CD4-positive, alpha-beta T cell (primary cell): ENCODE results near the gene GUCA2A. TPM values are rescaled to one million over a fixed set of nuclear protein-coding genes. Genes with fewer than 3 reads are reported as not detected.

Experiments used
- ATAC-seq: fragments of 200-7000 bp; cut with Tn5 transposase; one replicate; pipeline ENCODE4 v1.10.0; 2022; ENCODE audit warnings: mild to moderate bottlenecking; ENCODE audit not compliant: poor library complexity
- CTCF ChIA-PET: fragments of 350-600 bp; sonication (Branson Sonifier 250); formaldehyde crosslinking; loops from one replicate; lab custom pipeline; 2021; ENCODE audit warnings: antibody characterized with exemption, inconsistent platforms; lab: Charles Lee
- POLR2A ChIA-PET: fragments of 350-600 bp; sonication (Branson Sonifier 250); formaldehyde crosslinking; loops from one replicate; lab custom pipeline; 2021; ENCODE audit warnings: antibody characterized with exemption, inconsistent platforms; lab: Charles Lee
- DNase-seq, 14 experiments: peaks; one replicate each; pipeline ENCODE4 v3.0.0-alpha.2; 2013 to 2020; ENCODE audit warnings: mixed read lengths in 2 of 14
- H3K27ac ChIP-seq, 2 donors: one replicate each; pipeline versions ENCODE4 v1.5.1 to v1.7.0; 2013; ENCODE audit warnings: low read length in 2 of 2, low read depth in 1 of 2, mild to moderate bottlenecking in 1 of 2
- H3K27me3 ChIP-seq, 2 experiments: 1 replicate in 1 of 2; 2 replicates in 1 of 2; pipeline versions ENCODE4 v1.6.1 to v1.7.0; 2013; ENCODE audit warnings: low read length in 2 of 2, control low read depth in 1 of 2, mild to moderate bottlenecking in 1 of 2, moderate library complexity in 1 of 2; ENCODE audit not compliant: insufficient read depth in 2 of 2, control insufficient read depth in 1 of 2
- H3K36me3 ChIP-seq: one replicate; pipeline ENCODE4 v1.6.1; 2013; ENCODE audit warnings: low read length, control low read depth; ENCODE audit not compliant: insufficient read depth
- H3K4me1 ChIP-seq: one replicate; pipeline ENCODE4 v1.6.1; 2013; ENCODE audit warnings: low read length, control low read depth; ENCODE audit not compliant: insufficient read depth
- H3K4me3 ChIP-seq: one replicate; pipeline ENCODE4 v1.5.1; 2013; ENCODE audit warnings: mild to moderate bottlenecking, low read length, moderate library complexity
- H3K9me3 ChIP-seq, 2 experiments: 1 replicate in 1 of 2; 2 replicates in 1 of 2; pipeline versions ENCODE4 v1.6.1 to v1.7.0; 2013; ENCODE audit warnings: low read length in 2 of 2, mild to moderate bottlenecking in 2 of 2, control low read depth in 1 of 2, moderate library complexity in 1 of 2; ENCODE audit not compliant: control insufficient read depth in 1 of 2, insufficient read depth in 1 of 2
- H3K27ac Mint-ChIP-seq: one replicate; pipeline ENCODE4 v1.8.0; 2020; ENCODE audit warnings: mixed read lengths
- H3K27me3 Mint-ChIP-seq: one replicate; pipeline ENCODE4 v1.8.0; 2021; ENCODE audit warnings: mixed read lengths
- H3K36me3 Mint-ChIP-seq: one replicate; pipeline ENCODE4 v1.8.0; 2021; ENCODE audit warnings: low read depth, mixed read lengths
- H3K4me1 Mint-ChIP-seq: one replicate; pipeline ENCODE4 v1.8.0; 2021; ENCODE audit warnings: low read depth, mixed read lengths
- H3K4me3 Mint-ChIP-seq: one replicate; pipeline ENCODE4 v1.8.0; 2020; ENCODE audit warnings: mild to moderate bottlenecking, mixed read lengths
- H3K9me3 Mint-ChIP-seq: one replicate; pipeline ENCODE4 v1.8.0; 2020; ENCODE audit warnings: mixed read lengths
- CTCF ChIP-seq: fragments of 200-600 bp; IDR thresholded peaks from one replicate; pipeline ENCODE4 v1.8.0; 2022; ENCODE audit warnings: antibody characterized with exemption, mild to moderate bottlenecking
- intact Hi-C, 2 experiments: fragments of 100-400 bp; cut with DNase I in 1 of 2; cut with micrococcal nuclease in 1 of 2; formaldehyde crosslinking; loops; one replicate each; pipeline versions ENCODE4 v1.15.1 to v1.9.0; 2023 to 2025; cut with DNase I, micrococcal nuclease
- total RNA-seq, 174 experiments: library from RNA in 2 of 174; stranded (reverse) in 2 of 174; gene quantifications; one replicate each; pipeline ENCODE4 v1.2.3 and lab custom pipeline; 2021 to 2026

GUCA2A gene
- total RNA-seq, 2 experiments from 2014 or later, result not detected

DNA sequence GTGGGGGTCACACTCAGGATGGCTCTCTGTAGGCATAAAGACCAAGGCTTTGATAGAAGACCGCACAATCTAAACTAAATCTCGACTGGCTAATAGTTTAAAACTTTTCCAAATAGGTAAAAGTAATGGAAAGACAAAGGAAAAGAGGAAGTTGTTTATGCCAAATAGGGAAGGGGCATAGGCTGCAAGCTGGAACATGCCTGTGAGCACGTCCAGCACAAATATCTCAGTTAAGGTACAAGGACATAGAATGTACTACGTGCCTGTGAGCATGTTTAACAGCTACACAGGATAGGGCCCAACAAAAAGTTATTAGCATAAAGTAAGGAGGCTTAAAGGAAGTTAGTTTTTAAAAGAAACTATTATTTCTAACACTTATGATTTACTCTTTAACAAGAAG, 27.6 kb upstream of the GUCA2A start:
- intact Hi-C loops, result no loop called here
- ChIA-PET CTCF (interaction anchor here (2.6 kb wide), 1 partner anchor 19 kb away, joined by 6 read pairs; no protein-coding TSS in a partner anchor), POLR2A (no interaction called here)
- H3K27ac ChIP-seq, result no peak overlapping the region
- H3K9me3 ChIP-seq, result no peaks in the 10 kb centered on the region
- H3K36me3 ChIP-seq, result peaks cover 67% of the 10 kb centered on the region
- Mint-ChIP-seq H3K27me3 (no peaks in the 10 kb centered on the region), H3K27ac (peak overlapping the region; percentile 2), H3K36me3 (peaks cover 87% of the 10 kb centered on the region), H3K4me3 (no peak overlapping the region), H3K9me3 (no peaks in the 10 kb centered on the region), H3K4me1 (no peaks in the 10 kb centered on the region)
- no peaks in the 10 kb centered on the region for H3K4me1 ChIP-seq
- no peak overlapping the region for H3K4me3 ChIP-seq
- no peak for DNase-seq
- no peaks in the 10 kb centered on the region for H3K27me3 ChIP-seq
- no peak for ATAC-seq
- TF ChIP-seq CTCF, result no peak

GRCh38 chr1:42191319-42191718, 26.8 kb upstream of the GUCA2A start:
- H3K27me3 ChIP-seq, result no peaks in the 10 kb centered on the region
- Mint-ChIP-seq H3K27me3 (no peaks in the 10 kb centered on the region), H3K4me1 (no peaks in the 10 kb centered on the region), H3K9me3 (no peaks in the 10 kb centered on the region), H3K4me3 (no peak overlapping the region), H3K36me3 (peaks cover 87% of the 10 kb centered on the region), H3K27ac (peak overlapping the region; percentile 34)
- intact Hi-C loops, result no loop called here
- DNase-seq (no peak), ATAC-seq (no peak)
- TF ChIP-seq CTCF, result no peak
- no peaks in the 10 kb centered on the region for H3K4me1 ChIP-seq
- H3K27ac ChIP-seq, result no peak overlapping the region
- CTCF ChIA-PET, result interaction anchor here (2.6 kb wide), 1 partner anchor 18 kb away, joined by 6 read pairs; no protein-coding TSS in a partner anchor
- POLR2A ChIA-PET, result no interaction called here
- no peak overlapping the region for H3K4me3 ChIP-seq
- H3K36me3 ChIP-seq, result peaks cover 64% of the 10 kb centered on the region
- no peaks in the 10 kb centered on the region for H3K9me3 ChIP-seq

- ChIA-PET CTCF (interaction anchor here (2.6 kb wide), 1 partner anchor 17 kb away, joined by 6 read pairs; no protein-coding TSS in a partner anchor), POLR2A (interaction anchor here (0.5 kb wide), 1 partner anchor 1005 kb away, joined by 3 read pairs; no protein-coding TSS in a partner anchor)
- no peak for TF ChIP-seq CTCF
- no peak overlapping the region for H3K4me3 Mint-ChIP-seq
- ATAC-seq, result no peak
- Histone ChIP-seq H3K27me3 (no peaks in the 10 kb centered on the region), H3K27ac (no peak overlapping the region), H3K4me1 (no peaks in the 10 kb centered on the region), H3K4me3 (no peak overlapping the region), H3K36me3 (peaks cover 64% of the 10 kb centered on the region), H3K9me3 (no peaks in the 10 kb centered on the region)
- no peaks in the 10 kb centered on the region for H3K27me3 Mint-ChIP-seq
- no peaks in the 10 kb centered on the region for H3K4me1 Mint-ChIP-seq
- no peak for DNase-seq
- peaks cover 87% of the 10 kb centered on the region for H3K36me3 Mint-ChIP-seq
- intact Hi-C loops, result no loop called here
- H3K27ac Mint-ChIP-seq, result no peak overlapping the region
- H3K9me3 Mint-ChIP-seq, result no peaks in the 10 kb centered on the region
Observed at GRCh38 chr1:42189931-42190853, 25.6 kb upstream of the GUCA2A start.
